HepG2 (cell line): ENCODE data around the gene CTDSP2. TPM values are rescaled to one million over a fixed set of nuclear protein-coding genes. Genes with fewer than 3 reads are reported as not detected.

Source experiments
- ATAC-seq: fragments of 200-7000 bp; cut with Tn5 transposase; 3 replicates; pipeline ENCODE4 v1.9.1; 2020; ENCODE audit warnings: mild to moderate bottlenecking, moderate library complexity
- BruUV-seq: library from RNA; stranded (reverse); fragments of 400-500 nt; replicated peaks from 2 replicates; lab custom pipeline; 2021; lab: Mats Ljungman, UMichigan
- CTCF ChIA-PET: fragments of 300-600 bp; formaldehyde crosslinking; extraction: SDS; loops from one replicate; lab custom pipeline; 2021; ENCODE audit warnings: low total read pairs, inconsistent platforms, low intra/inter-chr PET ratio; lab: Yijun Ruan, JAX
- POLR2A ChIA-PET: fragments of 350-600 bp; sonication (Branson Sonifier 250); formaldehyde crosslinking; loops from one replicate; lab custom pipeline; 2020; ENCODE audit warnings: antibody characterized with exemption, inconsistent platforms; lab: Yijun Ruan, JAX
- DNase-seq: peaks from one replicate; pipeline ENCODE4 v3.0.0-alpha.2; 2015; ENCODE audit warnings: low spot score
- FAIRE-seq: peaks from 3 replicates; lab custom pipeline; 2011; peaks lifted over from hg19 to GRCh38; lab: Jason Lieb, UNC
- H2AFZ ChIP-seq: one replicate; pipeline ENCODE4 v1.6.1; 2011; ENCODE audit warnings: low read length, inconsistent platforms
- H3K27ac ChIP-seq: fragments of 300-600 bp; 3 replicates; pipeline ENCODE4 v1.8.0; 2011; ENCODE audit warnings: mixed run types, mild to moderate bottlenecking, mixed read lengths, low read length, inconsistent platforms; ENCODE audit not compliant: insufficient read depth; ENCODE audit errors: extremely low read length
- H3K27me3 ChIP-seq, 2 experiments: fragments of 200-600 bp in 1 of 2; 2 replicates in 1 of 2; 3 replicates in 1 of 2; pipeline versions ENCODE4 v1.6.0 to v1.8.0; 2011; ENCODE audit warnings: low read length in 2 of 2, mild to moderate bottlenecking in 2 of 2, moderate library complexity in 2 of 2, inconsistent platforms in 1 of 2; ENCODE audit not compliant: insufficient read depth in 2 of 2, control insufficient read depth in 1 of 2
- H3K36me3 ChIP-seq, 2 experiments: fragments of 200-600 bp in 1 of 2; replicated peaks in 1 of 2; 2 replicates in 1 of 2; 3 replicates in 1 of 2; pipeline versions ENCODE4 v1.5.1 to v1.8.0; 2011; ENCODE audit warnings: low read length in 2 of 2, inconsistent platforms in 1 of 2; ENCODE audit not compliant: insufficient read depth in 2 of 2, control insufficient read depth in 1 of 2
- H3K4me1 ChIP-seq: 2 replicates; pipeline ENCODE4 v1.5.1; 2012; ENCODE audit warnings: low read length, inconsistent platforms; ENCODE audit not compliant: insufficient read depth
- H3K4me2 ChIP-seq: 2 replicates; pipeline ENCODE4 v1.6.0; 2011; ENCODE audit warnings: low read depth, low read length, inconsistent platforms
- H3K4me3 ChIP-seq, 3 experiments: fragments of 200-600 bp in 1 of 3; sonication (generic), shearing (Covaris generic) in 1 of 3; replicated peaks in 1 of 3; 2 replicates each; pipeline ENCODE4 v1.5.1; 2011 to 2016; ENCODE audit warnings: low read length in 3 of 3, inconsistent platforms in 2 of 3, low read depth in 2 of 3, mild to moderate bottlenecking in 2 of 3, control low read depth in 1 of 3, mixed read lengths in 1 of 3; ENCODE audit not compliant: insufficient read depth in 1 of 3
- H3K79me2 ChIP-seq: one replicate; pipeline ENCODE4 v1.6.1; 2011; ENCODE audit warnings: low read length, inconsistent platforms; ENCODE audit not compliant: insufficient read depth
- H3K9ac ChIP-seq: 2 replicates; pipeline ENCODE4 v1.6.0; 2011; ENCODE audit warnings: mild to moderate bottlenecking, low read depth, low read length, inconsistent platforms; ENCODE audit not compliant: insufficient read depth
- H3K9me3 ChIP-seq: 2 replicates; pipeline ENCODE4 v1.5.1; 2012; ENCODE audit warnings: mild to moderate bottlenecking, low read length
- H4K20me1 ChIP-seq: 2 replicates; pipeline ENCODE4 v1.6.0; 2011; ENCODE audit warnings: inconsistent platforms, mild to moderate bottlenecking, low read length, moderate library complexity; ENCODE audit not compliant: insufficient read depth
- CBX2 ChIP-seq, 2 experiments: fragments of 200-600 bp in 1 of 2; sonication (generic); formaldehyde crosslinking in 1 of 2; IDR thresholded peaks; 2 replicates each; pipeline versions ENCODE4 v1.7.0 to v1.8.1; 2018 to 2022; ENCODE audit warnings: low read depth in 2 of 2, low read length in 1 of 2, mild to moderate bottlenecking in 1 of 2, missing genetic modification reagents in 1 of 2
- CEBPG ChIP-seq: IDR thresholded peaks from 2 replicates; pipeline ENCODE4 v1.6.1; 2016
- CREM ChIP-seq, 2 experiments: sonication (generic) in 1 of 2; formaldehyde crosslinking in 1 of 2; IDR thresholded peaks; 2 replicates each; pipeline versions ENCODE4 v1.4.0 to v1.6.1; 2016 to 2020; ENCODE audit warnings: antibody characterized with exemption in 1 of 2, mild to moderate bottlenecking in 1 of 2, missing genetic modification reagents in 1 of 2
- IKZF1 ChIP-seq: fragments of 450-650 bp; IDR thresholded peaks from 2 replicates; pipeline ENCODE4 v1.7.1; 2016
- MTA3 ChIP-seq: sonication (generic); formaldehyde crosslinking; IDR thresholded peaks from 2 replicates; pipeline ENCODE4 v1.4.0; 2020; ENCODE audit warnings: missing genetic modification reagents
- MXD1 ChIP-seq: sonication (generic); formaldehyde crosslinking; IDR thresholded peaks from 2 replicates; pipeline ENCODE4 v1.4.0; 2020; ENCODE audit warnings: mild to moderate bottlenecking, missing genetic modification reagents
- NCOA2 ChIP-seq: sonication (generic); formaldehyde crosslinking; IDR thresholded peaks from 2 replicates; pipeline ENCODE4 v1.8.0; 2022; ENCODE audit warnings: inconsistent platforms
- SATB2 ChIP-seq: sonication (generic); formaldehyde crosslinking; IDR thresholded peaks from 2 replicates; pipeline ENCODE4 v1.5.0; 2020; ENCODE audit warnings: missing genetic modification reagents
- TARDBP ChIP-seq: sonication (generic); formaldehyde crosslinking; IDR thresholded peaks from 2 replicates; pipeline ENCODE4 v1.8.0; 2022; ENCODE audit warnings: mild to moderate bottlenecking, missing genetic modification reagents
- YEATS4 ChIP-seq: sonication (generic); formaldehyde crosslinking; IDR thresholded peaks from 2 replicates; pipeline ENCODE4 v1.4.0; 2020; ENCODE audit warnings: missing genetic modification reagents, borderline replicate concordance
- ZNF407 ChIP-seq: sonication (generic); formaldehyde crosslinking; IDR thresholded peaks from one replicate; pipeline ENCODE4 v1.5.1; 2020; ENCODE audit warnings: mild to moderate bottlenecking, missing genetic modification reagents; ENCODE audit errors: not compliant biosample characterization
- ZNF570 ChIP-seq: sonication (generic); formaldehyde crosslinking; IDR thresholded peaks from 2 replicates; pipeline ENCODE4 v1.4.0; 2020; ENCODE audit warnings: mild to moderate bottlenecking, missing genetic modification reagents, borderline replicate concordance
- ZNF605 ChIP-seq: sonication (generic); formaldehyde crosslinking; IDR thresholded peaks from 2 replicates; pipeline ENCODE4 v1.8.0; 2022; ENCODE audit warnings: mild to moderate bottlenecking, missing genetic modification reagents
- ZNF691 ChIP-seq: sonication (generic); formaldehyde crosslinking; IDR thresholded peaks from 2 replicates; pipeline ENCODE4 v1.4.0; 2020; ENCODE audit warnings: missing genetic modification reagents, low read depth, mild to moderate bottlenecking, borderline replicate concordance
- ZSCAN12 ChIP-seq: sonication (generic); formaldehyde crosslinking; IDR thresholded peaks from 2 replicates; pipeline ENCODE4 v1.9.0; 2021; ENCODE audit warnings: mild to moderate bottlenecking, missing genetic modification reagents
- WGBS: methylation state at CpG from one replicate; pipeline ENCODE4 v1.1.6; 2017; ENCODE audit warnings: low lambda C conversion rate; 5-methylcytosine and 5-hydroxymethylcytosine counted together
- in situ Hi-C: cut with HindIII; loops from 2 replicates; pipeline ENCODE4 v1.10.0; 2017; ENCODE audit warnings: low pct_unique_long_range_greater_than_20kb; ENCODE audit not compliant: extremely low pct_ligation_motif_present
- intact Hi-C: fragments of 100-400 bp; cut with micrococcal nuclease; formaldehyde crosslinking; loops from one replicate; pipeline ENCODE4 v1.10.0; 2022; ENCODE audit not compliant: unreplicated experiment
- polyA plus RNA-seq, 8 experiments: library from polyadenylated mRNA; depleted of rRNA in 3 of 8; stranded (reverse) in 7 of 8; unstranded in 1 of 8; fragments of >200 nt; fragmentation: Illumina TruSeq in 4 of 8; extraction: Trizol in 4 of 8; gene quantifications; 2 replicates each; pipeline versions ENCODE4 v1.2.1 to v1.2.3, GENCODE V29; 2011 to 2016; ENCODE audit warnings: low read depth in 4 of 8, missing spikeins in 1 of 8, mixed read lengths in 1 of 8; ENCODE audit not compliant: insufficient read depth in 1 of 8
- total RNA-seq, 5 experiments: library from RNA; depleted of rRNA; stranded (reverse); fragments of >200 nt; fragmentation: Illumina TruSeq; extraction: Trizol; gene quantifications; 2 replicates each; pipeline ENCODE4 v1.2.3, GENCODE V29; 2016; ENCODE audit warnings: low read depth in 1 of 5

Gene CTDSP2
- total and polyA plus RNA-seq, 2 of the 13 experiments (the other 11 are each of a cell fraction or from before 2014, with no cell fraction given) = 38.1 to 82.5 TPM

DNA sequence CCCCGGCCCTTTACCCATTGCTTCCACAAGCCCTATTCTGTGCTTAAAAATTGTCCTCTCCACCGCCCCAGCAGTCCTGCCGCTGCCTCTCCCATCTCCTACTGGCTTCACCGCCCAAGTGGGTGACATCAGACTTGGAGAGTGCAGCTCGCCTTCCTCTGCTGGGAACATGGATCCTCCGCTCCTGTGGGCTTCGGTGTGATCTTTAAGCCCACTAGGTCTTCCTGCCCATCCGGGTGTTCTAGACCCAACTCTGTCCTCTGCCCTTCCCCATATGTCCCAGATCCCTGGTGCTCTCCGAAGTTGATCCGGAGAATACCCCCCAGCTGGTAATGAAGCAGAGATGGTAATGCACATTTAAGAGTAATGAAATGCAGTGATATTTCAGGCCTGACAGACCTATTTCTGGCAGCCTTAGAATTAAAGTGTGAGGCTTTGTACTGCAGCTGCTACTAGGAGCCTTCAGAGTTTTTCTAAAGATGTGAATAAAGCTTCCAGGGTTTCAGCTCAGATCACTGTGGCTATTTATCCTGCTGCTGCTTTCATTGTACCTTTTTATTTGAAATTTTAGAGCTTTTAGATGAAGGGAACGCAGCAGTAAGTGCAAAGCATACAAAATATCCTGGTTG is 22.9 kb upstream of the CTDSP2 start (continued):
- TF ChIP-seq ZNF570 (no peak), ZSCAN12 (CRISPR knock-in tag) (no peak), SATB2 (no peak), ZNF605 (CRISPR knock-in tag) (no peak), MXD1 (no peak), YEATS4 (CRISPR knock-in tag) (no peak)
- TF ChIP-seq, all 625 proteins: peak for 0

- ATAC-seq (no peak), FAIRE-seq (no peak), DNase-seq (no peak)
- H3K9me3 ChIP-seq = no peaks in the 10 kb centered on the region
- H3K4me2 ChIP-seq = no peak overlapping the region
- H4K20me1 ChIP-seq = no peaks in the 10 kb centered on the region
- H3K79me2 ChIP-seq = no peaks in the 10 kb centered on the region
- intact Hi-C loops = no loop called here
- no peak overlapping the region for H3K9ac ChIP-seq
- in situ Hi-C loops = no loop called here
- BruUV-seq = no TSS peak
- no peak overlapping the region for H3K27ac ChIP-seq
- H2AFZ ChIP-seq = no peak overlapping the region
- ChIA-PET CTCF (no interaction called here), POLR2A (interaction anchor here (1.2 kb wide), 1 partner anchor 22 kb away, joined by 3 read pairs; the partner anchor contains the start of gene CTDSP2)
- peaks cover 6 to 47% of the 10 kb centered on the region in 2 experiments for H3K27me3 ChIP-seq
- H3K4me3 ChIP-seq = no peak overlapping the region
- 37% methylated on average over 8 of the region's 11 CpGs for WGBS
- no peaks in the 10 kb centered on the region for H3K36me3 ChIP-seq
- H3K4me1 ChIP-seq = peaks cover 15% of the 10 kb centered on the region
- TF ChIP-seq IKZF1 (no peak), CEBPG (CRISPR knock-in tag) (no peak), NCOA2 (CRISPR knock-in tag) (no peak), MTA3 (no peak), ZNF407 (no peak), TARDBP (CRISPR knock-in tag) (no peak), ZNF691 (CRISPR knock-in tag) (no peak), CBX2 (IDR thresholded peaks at IDR 0.05; ENCODE audit: low read depth, low read length) (no peak), CBX2 (CRISPR knock-in tag; IDR thresholded peaks at IDR 0.05; ENCODE audit: low read depth) (no peak), CREM (IDR thresholded peaks at IDR 0.05) (no peak), CREM (CRISPR knock-in tag; IDR thresholded peaks at IDR 0.05) (no peak)
These were observed 22.3 kb upstream of the CTDSP2 start for GRCh38 chr12:57868851-57869268.
